HG03196 (cell line): ENCODE measurements around the gene PLEKHG4.

Experiments used
- ATAC-seq: cut with Tn5 transposase; IDR thresholded peaks from one replicate; pipeline ENCODE4 v1.9.1; 2021; ENCODE audit not compliant: unreplicated experiment

The PLEKHG4 gene

GRCh38 chr16:67279296-67280089 lies at the start of gene PLEKHG4:
Gene PLEKHG4, plus strand, starts transcription at chr16:67279532. Its CDS starts 513 bp downstream, at chr16:67280045.
- ATAC-seq, result peak; percentile 51

- no peak for ATAC-seq
These were observed 49.2 kb upstream of the PLEKHG4 start for GRCh38 chr16:67229906-67230808.

- no peak for ATAC-seq
These were observed 48.3 kb upstream of the PLEKHG4 start for GRCh38 chr16:67230809-67231660.

GRCh38 chr16:67233596-67233995 lies 45.7 kb upstream of the PLEKHG4 start:
- no peak for ATAC-seq

- no peak for ATAC-seq
These were observed 45.1 kb upstream of the PLEKHG4 start for GRCh38 chr16:67234180-67234597.

GRCh38 chr16:67235816-67236562 lies 43.3 kb upstream of the PLEKHG4 start:
- no peak for ATAC-seq

- ATAC-seq, result no peak
These were observed 42.6 kb upstream of the PLEKHG4 start for GRCh38 chr16:67236563-67237395.

- ATAC-seq, result no peak
These were observed 41.7 kb upstream of the PLEKHG4 start for GRCh38 chr16:67237396-67238277.

- ATAC-seq, result no peak
These were observed 41.1 kb upstream of the PLEKHG4 start for GRCh38 chr16:67238278-67238575.

GRCh38 chr16:67238806-67239470 lies 40.4 kb upstream of the PLEKHG4 start:
- ATAC-seq, result no peak

GRCh38 chr16:67240506-67240905 lies 38.8 kb upstream of the PLEKHG4 start:
- no peak for ATAC-seq

- no peak for ATAC-seq
These were observed 38.1 kb upstream of the PLEKHG4 start for GRCh38 chr16:67241008-67241900.

- ATAC-seq, result no peak
These were observed 37.1 kb upstream of the PLEKHG4 start for GRCh38 chr16:67242138-67242730.

- no peak for ATAC-seq
These were observed 35.9 kb upstream of the PLEKHG4 start for GRCh38 chr16:67243481-67243880.

GRCh38 chr16:67244387-67245185 lies 34.7 kb upstream of the PLEKHG4 start:
- ATAC-seq, result peak; percentile 45

GRCh38 chr16:67245186-67245585 lies 34.1 kb upstream of the PLEKHG4 start:
- no peak for ATAC-seq
